H9 (cell line): ENCODE measurements around the gene ITGA11. TPM values are rescaled to one million over a fixed set of nuclear protein-coding genes. Genes with fewer than 3 reads are reported as not detected.

Source experiments
- DNase-seq: peaks from one replicate; pipeline ENCODE4 v3.0.0-alpha.2; 2017
- H2AFZ ChIP-seq: one replicate; pipeline ENCODE4 v1.6.1; 2013; ENCODE audit warnings: mild to moderate bottlenecking, low read length, control low read depth, moderate library complexity
- H2AK5ac ChIP-seq: 2 replicates; pipeline ENCODE4 v1.6.1; 2013; ENCODE audit warnings: low read length, control low read depth, mixed read lengths; ENCODE audit not compliant: insufficient read length
- H2BK120ac ChIP-seq: one replicate; pipeline ENCODE4 v1.6.1; 2013; ENCODE audit warnings: low read depth, mild to moderate bottlenecking, low read length, control low read depth, inconsistent platforms; ENCODE audit not compliant: poor library complexity, severe bottlenecking
- H2BK12ac ChIP-seq: 2 replicates; pipeline ENCODE4 v1.6.1; 2013; ENCODE audit warnings: low read length, control low read depth, mixed read lengths, low read depth; ENCODE audit not compliant: insufficient read length
- H2BK15ac ChIP-seq: 2 replicates; pipeline ENCODE4 v1.6.1; 2013; ENCODE audit warnings: low read depth, low read length, control low read depth
- H2BK20ac ChIP-seq: one replicate; pipeline ENCODE4 v1.6.1; 2013; ENCODE audit warnings: low read depth, mild to moderate bottlenecking, low read length, control low read depth, inconsistent platforms; ENCODE audit not compliant: poor library complexity, severe bottlenecking
- H2BK5ac ChIP-seq: 2 replicates; pipeline ENCODE4 v1.6.1; 2013; ENCODE audit warnings: low read length, control low read depth, mixed read lengths; ENCODE audit not compliant: insufficient read length
- H3K14ac ChIP-seq: 2 replicates; pipeline ENCODE4 v1.6.1; 2013; ENCODE audit warnings: low read length, control low read depth; ENCODE audit not compliant: insufficient read depth
- H3K18ac ChIP-seq: 2 replicates; pipeline ENCODE4 v1.6.1; 2013; ENCODE audit warnings: low read depth, mild to moderate bottlenecking, mixed read lengths, low read length, control low read depth; ENCODE audit not compliant: insufficient read length
- H3K23ac ChIP-seq: 2 replicates; pipeline ENCODE4 v1.6.1; 2013; ENCODE audit warnings: low read length, control low read depth, mixed read lengths, low read depth; ENCODE audit not compliant: insufficient read length
- H3K23me2 ChIP-seq: 2 replicates; pipeline ENCODE4 v1.6.1; 2013; ENCODE audit warnings: low read depth, mild to moderate bottlenecking, mixed read lengths, low read length, control low read depth; ENCODE audit not compliant: insufficient read length, poor library complexity, severe bottlenecking
- H3K27ac ChIP-seq: 2 replicates; pipeline ENCODE4 v1.5.1; 2013; ENCODE audit warnings: low read length, control low read depth, mixed read lengths, low read depth; ENCODE audit not compliant: insufficient read length
- H3K27me3 ChIP-seq: 2 replicates; pipeline ENCODE4 v1.6.1; 2013; ENCODE audit warnings: low read length, control low read depth, inconsistent platforms; ENCODE audit not compliant: insufficient read depth
- H3K4ac ChIP-seq: 2 replicates; pipeline ENCODE4 v1.6.1; 2013; ENCODE audit warnings: low read depth, mild to moderate bottlenecking, control low read depth, inconsistent platforms, low read length, moderate library complexity
- H3K4me1 ChIP-seq: 2 replicates; pipeline ENCODE4 v1.6.1; 2013; ENCODE audit warnings: low read length, control low read depth, inconsistent platforms; ENCODE audit not compliant: insufficient read depth
- H3K4me2 ChIP-seq: 2 replicates; pipeline ENCODE4 v1.6.1; 2013; ENCODE audit warnings: low read length, control low read depth, mixed read lengths; ENCODE audit not compliant: insufficient read length, insufficient read depth
- H3K56ac ChIP-seq: 2 replicates; pipeline ENCODE4 v1.6.1; 2013; ENCODE audit warnings: low read depth, mild to moderate bottlenecking, mixed read lengths, low read length, control low read depth; ENCODE audit not compliant: insufficient read length
- H3K79me1 ChIP-seq: 2 replicates; pipeline ENCODE4 v1.6.1; 2013; ENCODE audit warnings: low read depth, mild to moderate bottlenecking, moderate library complexity, low read length, control low read depth, inconsistent platforms; ENCODE audit not compliant: insufficient read depth, poor library complexity, severe bottlenecking
- H3K79me2 ChIP-seq: 2 replicates; pipeline ENCODE4 v1.6.1; 2013; ENCODE audit warnings: low read length, control low read depth, inconsistent platforms; ENCODE audit not compliant: insufficient read depth
- H3K9ac ChIP-seq: 2 replicates; pipeline ENCODE4 v1.6.1; 2013; ENCODE audit warnings: low read length, control low read depth, mixed read lengths; ENCODE audit not compliant: insufficient read length; ENCODE audit errors: extremely low read depth
- H3K9me3 ChIP-seq: one replicate; pipeline ENCODE4 v1.6.1; 2013; ENCODE audit warnings: low read depth, low read length, inconsistent platforms; ENCODE audit not compliant: control insufficient read depth
- H3T11ph ChIP-seq: one replicate; pipeline ENCODE4 v1.6.1; 2013; ENCODE audit warnings: mild to moderate bottlenecking, low read length, control low read depth, inconsistent platforms
- H4K20me1 ChIP-seq: one replicate; pipeline ENCODE4 v1.6.1; 2013; ENCODE audit not compliant: control insufficient read depth, insufficient read length, insufficient read depth
- H4K5ac ChIP-seq: 2 replicates; pipeline ENCODE4 v1.6.1; 2013; ENCODE audit warnings: low read depth, mild to moderate bottlenecking, mixed read lengths, low read length, control low read depth; ENCODE audit not compliant: insufficient read length
- H4K8ac ChIP-seq: replicated peaks from 2 replicates; pipeline ENCODE4 v1.6.1; 2013; ENCODE audit warnings: low read length, control low read depth, mixed read lengths, low read depth; ENCODE audit not compliant: insufficient read length
- H4K91ac ChIP-seq: 2 replicates; pipeline ENCODE4 v1.6.1; 2013; ENCODE audit warnings: low read depth, mild to moderate bottlenecking, moderate library complexity, mixed read lengths, low read length, control low read depth; ENCODE audit not compliant: insufficient read length
- H3K27ac Mint-ChIP-seq, 3 experiments: 2 replicates in 2 of 3; 3 replicates in 1 of 3; pipeline ENCODE4 v1.8.0; 2020 to 2021; ENCODE audit warnings: mixed read lengths in 3 of 3, mild to moderate bottlenecking in 1 of 3, moderate library complexity in 1 of 3
- H3K27me3 Mint-ChIP-seq: 2 replicates; pipeline ENCODE4 v1.8.0; 2021; ENCODE audit warnings: low read depth, mild to moderate bottlenecking, moderate library complexity, mixed read lengths
- H3K36me3 Mint-ChIP-seq, 3 experiments: 2 replicates in 2 of 3; 3 replicates in 1 of 3; pipeline ENCODE4 v1.8.0; 2020 to 2021; ENCODE audit warnings: low read depth in 3 of 3, mixed read lengths in 3 of 3; ENCODE audit not compliant: insufficient read depth in 1 of 3
- H3K4me1 Mint-ChIP-seq, 2 experiments: 2 replicates each; pipeline ENCODE4 v1.8.0; 2020; ENCODE audit warnings: mixed read lengths in 2 of 2
- H3K4me3 Mint-ChIP-seq, 2 experiments: 2 replicates in 1 of 2; 3 replicates in 1 of 2; pipeline ENCODE4 v1.8.0; 2020 to 2021; ENCODE audit warnings: mild to moderate bottlenecking in 2 of 2, mixed read lengths in 2 of 2, moderate library complexity in 1 of 2
- H3K9me3 Mint-ChIP-seq, 2 experiments: 2 replicates in 1 of 2; 3 replicates in 1 of 2; pipeline ENCODE4 v1.8.0; 2020; ENCODE audit warnings: mild to moderate bottlenecking in 2 of 2, mixed read lengths in 2 of 2, moderate library complexity in 1 of 2
- WGBS: extraction: QIAGEN DNeasy Blood & Tissue Kit; methylation state at CpG from one replicate; pipeline ENCODE4 v1.1.7; 2013; ENCODE audit warnings: missing lambda C conversion rate, low lambda C conversion rate, mixed read lengths; ENCODE audit not compliant: insufficient read length; ENCODE audit errors: extremely low coverage; 5-methylcytosine and 5-hydroxymethylcytosine counted together
- total RNA-seq: library from RNA; stranded (reverse); gene quantifications from 2 replicates; pipeline ENCODE4 v1.2.1, GENCODE V29; 2021
- TF ChIP-seq, protein P1 (sequence below): fragments of 200-600 bp; sonication (generic); conservative IDR thresholded peaks from 3 replicates; pipeline ENCODE4 v1.8.0; 2021; ENCODE audit warnings: antibody characterized with exemption, mild to moderate bottlenecking

Gene ITGA11
- total RNA-seq, 1 experiment from 2014 or later: 0.07 TPM

DNA sequence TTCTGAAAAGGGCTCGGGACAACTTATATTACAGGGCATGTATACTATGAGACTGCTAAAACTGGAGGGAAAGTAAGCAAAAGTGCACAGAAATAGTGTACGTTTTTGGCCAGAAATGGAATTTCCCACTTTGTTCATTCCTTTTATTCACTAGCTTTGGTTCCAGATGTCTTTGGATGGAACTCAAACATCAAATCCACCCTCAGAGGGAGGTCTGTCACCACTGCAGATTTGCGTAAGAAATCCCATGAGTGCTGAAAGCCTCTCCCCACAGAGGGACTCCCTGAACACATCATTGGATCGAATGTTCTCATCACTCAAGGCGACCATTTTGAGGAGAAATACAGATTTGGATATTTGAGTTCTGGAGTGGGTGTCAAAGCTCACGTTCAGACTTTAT is 82.8 kb downstream of the ITGA11 start:
- H3K4me3 Mint-ChIP-seq: no peak overlapping the region
- no peaks in the 10 kb centered on the region for H3K36me3 Mint-ChIP-seq
- Histone ChIP-seq H3K23me2 (no peaks in the 10 kb centered on the region), H3K18ac (no peak overlapping the region), H4K20me1 (no peaks in the 10 kb centered on the region), H2AK5ac (no peak overlapping the region), H2BK15ac (no peak overlapping the region), H2BK5ac (no peak overlapping the region), H3K27me3 (no peaks in the 10 kb centered on the region), H4K8ac (no peak overlapping the region), H3K9ac (no peak overlapping the region), H2BK12ac (no peak overlapping the region), H3K56ac (no peak overlapping the region), H3K23ac (no peak overlapping the region), H3K4ac (no peak overlapping the region), H2BK20ac (no peak overlapping the region), H3K4me2 (no peak overlapping the region), H3K79me1 (no peaks in the 10 kb centered on the region), H4K5ac (no peak overlapping the region), H3K27ac (no peak overlapping the region), H3K9me3 (no peaks in the 10 kb centered on the region), H3T11ph (no peak overlapping the region), H2AFZ (no peak overlapping the region), H4K91ac (no peak overlapping the region), H3K4me1 (no peaks in the 10 kb centered on the region), H3K14ac (no peak overlapping the region), H3K79me2 (no peaks in the 10 kb centered on the region), H2BK120ac (no peak overlapping the region)
- no peak overlapping the region for H3K27ac Mint-ChIP-seq
- no peaks in the 10 kb centered on the region for H3K9me3 Mint-ChIP-seq
- TF ChIP-seq, protein P1, sequence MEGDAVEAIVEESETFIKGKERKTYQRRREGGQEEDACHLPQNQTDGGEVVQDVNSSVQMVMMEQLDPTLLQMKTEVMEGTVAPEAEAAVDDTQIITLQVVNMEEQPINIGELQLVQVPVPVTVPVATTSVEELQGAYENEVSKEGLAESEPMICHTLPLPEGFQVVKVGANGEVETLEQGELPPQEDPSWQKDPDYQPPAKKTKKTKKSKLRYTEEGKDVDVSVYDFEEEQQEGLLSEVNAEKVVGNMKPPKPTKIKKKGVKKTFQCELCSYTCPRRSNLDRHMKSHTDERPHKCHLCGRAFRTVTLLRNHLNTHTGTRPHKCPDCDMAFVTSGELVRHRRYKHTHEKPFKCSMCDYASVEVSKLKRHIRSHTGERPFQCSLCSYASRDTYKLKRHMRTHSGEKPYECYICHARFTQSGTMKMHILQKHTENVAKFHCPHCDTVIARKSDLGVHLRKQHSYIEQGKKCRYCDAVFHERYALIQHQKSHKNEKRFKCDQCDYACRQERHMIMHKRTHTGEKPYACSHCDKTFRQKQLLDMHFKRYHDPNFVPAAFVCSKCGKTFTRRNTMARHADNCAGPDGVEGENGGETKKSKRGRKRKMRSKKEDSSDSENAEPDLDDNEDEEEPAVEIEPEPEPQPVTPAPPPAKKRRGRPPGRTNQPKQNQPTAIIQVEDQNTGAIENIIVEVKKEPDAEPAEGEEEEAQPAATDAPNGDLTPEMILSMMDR: no peak
- H3K4me1 Mint-ChIP-seq: peaks cover 7 to 11% of the 10 kb centered on the region in 2 experiments
- no peak for DNase-seq
- no peaks in the 10 kb centered on the region; the same call in none of the 2 replicates for H3K27me3 Mint-ChIP-seq
- WGBS: no CpG with 5 or more reads among the region's 6 CpGs
